NCI-H1436 treated with DMSO at 0.1 percent for 48 hours (cell line): ENCODE results near the gene PXMP4.
A peak's percentile ranks its signal among the peaks of the same experiment; 100 is the strongest.

Source experiments
- DNase-seq: peaks from one replicate; lab custom pipeline; 2025; lab: John Stamatoyannopoulos, UW

The PXMP4 gene

DNA sequence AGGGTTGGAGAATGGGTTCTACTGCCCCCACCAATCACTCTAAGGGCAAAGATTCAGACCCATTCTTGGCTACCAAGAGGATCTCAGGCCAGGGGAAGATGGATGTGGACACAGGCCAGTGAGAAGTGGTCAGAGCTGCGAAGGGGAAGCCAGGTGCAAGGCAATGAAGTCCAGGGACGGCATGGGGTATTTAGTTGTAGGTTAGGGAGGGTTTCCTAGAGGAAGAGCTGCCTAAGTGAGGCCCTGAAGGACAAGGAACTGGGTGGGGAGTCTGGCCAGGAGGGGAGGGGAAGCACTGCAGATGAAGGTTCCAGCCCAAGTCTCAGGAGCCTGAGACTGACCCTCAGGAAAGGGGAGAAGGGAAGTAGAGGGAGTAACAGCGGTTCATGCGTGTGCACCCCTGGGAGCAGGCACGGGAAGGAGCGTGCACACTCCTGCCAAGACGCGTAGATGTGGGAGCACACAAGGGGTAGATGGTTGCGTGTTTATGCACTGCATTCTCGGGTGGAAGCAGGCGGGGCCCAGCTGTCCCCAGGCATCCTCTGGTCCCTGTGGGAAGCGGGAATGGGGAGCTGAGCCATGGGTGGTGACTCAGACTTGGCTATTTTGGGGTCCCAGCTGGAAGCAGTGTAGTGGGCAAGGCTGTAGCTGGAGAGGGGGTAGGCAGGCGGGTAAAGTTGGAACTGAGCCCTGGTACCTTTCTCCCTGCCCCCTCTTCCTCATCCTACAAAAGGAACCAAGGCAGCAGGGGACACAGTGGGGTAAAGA, 50.1 kb downstream of the PXMP4 start:
- no peak for DNase-seq

DNA sequence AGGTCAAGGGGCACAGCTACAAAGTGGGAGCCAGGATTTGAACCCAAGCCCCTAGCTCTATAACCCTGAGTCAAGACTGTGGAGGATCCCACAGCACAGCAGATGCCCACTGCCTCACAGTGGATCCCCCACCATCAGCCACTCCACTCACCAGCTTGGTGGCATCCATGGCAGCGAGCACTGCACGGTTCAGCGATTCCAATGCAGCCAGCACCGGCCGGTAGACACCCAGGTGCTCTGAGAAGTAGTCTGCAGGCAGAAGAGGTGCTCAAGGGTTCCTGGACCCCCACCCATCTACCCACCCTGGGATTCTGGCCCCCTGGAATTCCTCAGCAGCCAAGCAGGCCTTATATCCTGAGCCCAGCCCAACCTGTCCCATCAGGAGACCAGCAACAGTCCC, 50.9 kb downstream of the PXMP4 start:
- DNase-seq = no peak

DNA sequence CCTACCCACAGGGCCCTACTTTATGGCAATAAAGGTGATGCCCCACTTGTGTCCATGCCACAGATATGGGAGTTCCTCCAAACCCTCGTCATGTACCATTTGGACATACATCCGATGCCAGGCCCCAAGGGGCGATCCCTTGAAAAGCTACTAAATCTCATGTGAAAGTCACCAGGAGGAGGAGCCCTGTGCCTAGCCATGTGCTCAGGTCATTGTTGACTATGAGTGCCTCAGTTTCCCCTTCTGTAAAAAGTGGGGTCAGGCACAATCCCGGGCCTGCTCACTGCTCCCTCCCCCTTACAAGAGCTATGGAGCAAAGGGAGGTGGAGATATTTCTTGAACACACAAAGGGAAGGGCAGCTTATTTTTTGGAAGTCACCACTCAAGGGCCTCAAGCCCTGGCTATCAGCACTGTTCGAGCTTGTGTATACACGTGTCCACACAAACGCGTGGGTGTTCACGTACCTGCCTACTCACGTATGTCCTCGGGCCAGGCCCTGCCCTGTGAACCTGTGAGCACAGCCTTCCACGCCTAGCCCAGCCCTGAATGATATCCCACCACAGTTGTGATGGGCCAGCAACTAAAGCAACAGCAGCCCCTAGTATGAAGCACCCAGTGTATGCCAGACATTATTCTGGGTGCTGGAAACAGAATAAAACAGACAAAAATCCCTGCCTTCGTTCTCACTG, 51.5 kb downstream of the PXMP4 start:
- DNase-seq = no peak

DNA sequence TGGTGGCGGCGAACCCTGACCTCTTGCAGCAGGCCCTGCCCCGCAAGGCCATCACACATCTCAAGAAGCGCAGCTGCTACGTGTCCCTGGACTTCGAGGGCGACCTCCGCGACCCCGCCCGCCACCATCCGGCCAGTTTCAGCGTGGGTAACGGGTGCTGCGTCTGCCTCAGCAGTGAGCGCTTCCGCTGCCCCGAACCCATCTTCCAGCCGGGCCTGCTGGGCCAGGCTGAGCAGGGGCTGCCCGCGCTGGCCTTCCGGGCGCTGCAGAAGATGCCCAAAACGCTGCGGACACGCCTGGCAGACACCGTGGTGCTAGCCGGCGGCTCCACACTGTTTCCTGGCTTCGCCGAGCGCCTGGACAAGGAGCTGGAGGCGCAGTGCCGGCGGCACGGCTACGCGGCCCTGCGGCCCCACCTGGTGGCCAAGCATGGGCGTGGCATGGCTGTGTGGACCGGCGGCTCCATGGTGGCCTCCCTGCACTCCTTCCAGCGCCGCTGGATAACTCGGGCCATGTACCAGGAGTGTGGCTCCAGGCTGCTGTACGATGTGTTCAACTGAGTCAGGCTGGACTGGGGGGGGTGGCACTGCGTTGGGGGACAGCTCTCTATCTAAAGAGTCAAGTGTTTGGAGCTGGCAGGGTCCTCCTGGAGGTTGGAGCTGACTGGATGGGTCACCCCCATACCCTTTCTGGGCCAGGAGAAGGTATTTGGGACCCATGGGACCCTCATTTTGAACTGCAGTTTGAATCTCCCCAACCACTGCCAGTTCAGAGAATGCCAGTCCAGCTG, 52.2 kb downstream of the PXMP4 start:
- DNase-seq = no peak

DNA sequence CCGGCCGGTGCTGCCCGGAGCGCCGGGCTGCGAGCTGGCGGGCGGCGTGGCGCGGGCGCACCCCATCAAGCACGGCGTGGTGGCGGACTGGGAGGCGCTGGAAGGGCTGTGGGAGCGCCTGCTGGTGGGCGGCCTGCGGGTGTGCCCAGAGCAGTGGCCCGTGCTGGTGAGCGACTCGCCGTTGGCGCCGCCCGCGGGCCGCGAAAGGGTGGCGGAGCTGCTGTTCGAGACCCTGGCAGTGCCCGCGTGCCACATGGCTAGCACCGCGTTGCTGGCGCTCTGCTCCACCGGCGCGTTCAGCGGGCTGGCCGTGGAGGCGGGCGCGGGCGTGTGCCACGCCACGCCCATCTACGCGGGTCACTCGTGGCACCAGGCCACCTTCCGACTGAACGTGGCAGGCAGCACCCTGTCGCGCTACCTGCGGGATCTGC, 52.9 kb downstream of the PXMP4 start:
- DNase-seq = no peak

DNA sequence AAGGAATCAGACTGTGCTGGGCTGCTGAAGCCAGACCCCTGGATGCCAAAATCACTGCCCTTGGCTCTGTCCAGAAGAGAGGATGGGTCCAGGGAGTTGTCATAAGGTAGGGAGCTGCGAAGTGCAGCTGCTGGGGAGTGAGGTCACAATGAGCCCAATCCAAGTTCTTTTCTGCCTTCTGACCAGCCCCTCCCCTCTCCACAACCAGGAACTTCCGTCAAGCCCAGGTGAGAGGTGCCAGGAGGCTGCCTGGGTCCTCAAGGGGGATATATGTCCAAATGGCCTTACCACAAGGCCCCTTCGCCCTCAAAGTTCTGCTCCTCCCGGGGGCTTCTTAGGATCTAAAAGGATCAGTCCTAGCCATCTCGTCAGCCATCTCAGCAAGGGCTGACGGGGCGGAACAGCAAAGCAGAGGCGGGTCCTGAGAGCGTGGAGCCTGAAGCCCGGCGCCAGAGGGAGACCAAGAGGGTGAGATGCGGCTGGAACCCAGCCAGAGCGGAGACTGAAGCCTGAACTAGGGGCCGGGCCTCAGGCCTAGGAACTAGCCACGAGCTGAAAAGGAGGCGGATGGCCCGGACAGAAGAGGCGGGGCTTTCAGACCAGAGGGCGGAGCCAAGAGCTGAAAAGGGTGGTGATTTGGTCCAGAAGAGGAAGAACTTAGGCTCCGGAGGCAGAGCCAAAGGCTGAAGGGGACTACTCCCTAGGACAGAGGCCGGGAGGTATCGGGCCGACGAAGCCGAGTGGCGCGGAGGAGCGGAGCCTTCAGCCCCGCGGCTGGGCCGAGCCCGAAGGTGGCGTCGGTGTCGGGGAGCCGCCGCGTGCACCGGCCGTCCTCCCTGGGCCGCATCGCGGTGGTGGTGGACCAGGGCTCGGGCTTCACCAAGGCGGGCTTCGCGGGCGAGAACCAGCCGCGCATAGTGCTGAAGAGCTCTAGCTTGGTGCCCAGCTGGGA, 53.5 kb downstream of the PXMP4 start, which contains the start of gene ACTL10:
ACTL10 (plus strand) TSS at position 651 of the 952 bp plus-strand sequence. CDS start 555 bp downstream, outside the sequence.
- DNase-seq = peak; percentile 28

DNA sequence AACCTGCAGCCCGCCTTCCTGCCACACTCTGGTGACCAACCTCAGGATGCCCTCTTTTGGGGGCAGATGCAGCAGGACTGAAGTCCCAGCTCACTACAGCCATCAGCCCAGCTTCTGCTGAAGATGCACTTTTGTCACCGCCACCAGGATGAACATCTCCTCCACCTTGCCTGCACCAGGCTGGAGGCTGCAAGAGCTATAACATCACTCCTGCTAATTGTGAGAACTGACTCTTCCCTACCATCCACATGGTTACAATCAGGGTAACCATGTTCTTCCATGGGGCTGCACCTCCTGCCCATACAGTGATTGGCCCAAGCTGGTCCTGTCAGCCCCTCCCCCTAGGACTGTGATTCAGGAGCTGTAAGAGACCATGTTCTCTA, 55.4 kb downstream of the PXMP4 start:
- DNase-seq = no peak

DNA sequence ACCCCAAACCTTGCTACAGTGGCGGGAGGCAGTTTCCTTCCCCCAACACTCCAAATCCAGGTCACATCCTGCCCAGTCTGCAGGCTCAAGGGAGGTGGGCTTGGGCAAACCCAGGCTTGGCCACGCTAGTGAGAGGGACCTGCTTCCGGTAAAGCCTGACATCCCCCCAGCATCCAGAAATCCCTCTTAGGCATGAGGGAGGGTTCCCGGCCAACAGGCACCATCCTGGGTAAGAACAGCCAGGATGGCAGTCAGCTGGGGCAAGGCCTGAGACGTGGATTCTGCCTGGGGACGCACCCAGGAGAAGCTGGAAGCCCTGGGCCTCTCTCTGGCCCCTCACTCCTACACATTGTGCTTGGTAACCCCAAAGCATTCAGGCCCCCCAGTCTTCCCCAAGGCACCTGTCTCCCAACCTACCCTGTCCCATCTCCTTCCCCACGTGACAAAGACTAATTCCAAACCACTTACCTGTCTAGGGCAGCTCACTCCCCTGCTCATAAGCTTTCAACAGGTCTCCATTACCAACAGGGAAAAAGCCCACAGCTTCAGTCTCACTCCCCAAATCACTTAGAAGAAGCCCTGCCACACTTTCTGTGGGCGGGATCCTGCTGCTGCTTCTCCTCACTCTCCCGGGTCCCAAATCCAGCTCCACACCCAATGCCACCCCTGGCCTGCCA, 55.9 kb downstream of the PXMP4 start:
- no peak for DNase-seq

DNA sequence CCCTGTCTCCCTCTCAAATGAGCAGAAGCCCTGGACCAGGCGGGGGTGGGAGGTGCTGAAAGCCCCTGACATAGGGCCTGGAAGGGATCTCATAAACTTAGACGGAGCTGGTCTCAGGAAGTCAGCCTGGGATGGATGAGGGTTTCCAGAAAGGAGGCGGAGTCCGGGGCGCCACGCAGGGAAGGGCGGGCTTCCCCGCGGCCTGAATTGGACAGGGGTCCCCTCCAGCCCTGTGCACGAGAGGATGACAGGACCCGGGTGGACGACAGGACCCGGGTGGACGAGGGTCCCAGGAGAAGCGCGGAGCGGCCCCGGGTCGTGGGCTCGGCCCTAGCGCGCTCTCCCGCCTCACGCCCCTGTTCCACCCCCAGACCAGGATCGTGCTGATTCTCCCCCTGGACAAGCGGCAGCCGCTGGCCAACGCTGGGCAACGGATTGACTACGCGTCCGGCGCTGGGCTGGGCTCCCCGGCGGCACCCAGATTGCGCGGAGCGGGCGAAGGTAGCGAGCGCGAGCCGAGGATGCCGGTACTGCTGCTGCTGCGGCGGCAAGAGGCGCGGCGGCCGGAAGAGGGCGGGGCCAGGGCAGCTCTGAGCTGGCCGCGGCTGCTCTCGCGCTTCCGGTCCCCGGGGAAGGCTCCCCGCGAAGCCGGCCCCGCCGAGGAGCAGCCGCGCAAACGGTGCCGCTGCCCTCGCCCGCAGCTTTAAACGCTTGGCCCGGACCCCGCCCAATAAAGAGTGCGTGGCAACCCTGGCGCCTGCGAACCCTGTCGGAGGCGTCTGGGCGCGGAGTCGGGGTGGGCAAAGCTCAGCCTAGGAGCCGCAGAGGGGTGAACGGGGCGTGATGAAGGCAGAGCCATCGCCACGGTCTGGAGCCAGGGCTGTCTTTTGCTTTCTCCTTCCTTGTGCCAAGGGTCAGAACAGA, 56.7 kb downstream of the PXMP4 start:
- DNase-seq = peak; percentile 25

DNA sequence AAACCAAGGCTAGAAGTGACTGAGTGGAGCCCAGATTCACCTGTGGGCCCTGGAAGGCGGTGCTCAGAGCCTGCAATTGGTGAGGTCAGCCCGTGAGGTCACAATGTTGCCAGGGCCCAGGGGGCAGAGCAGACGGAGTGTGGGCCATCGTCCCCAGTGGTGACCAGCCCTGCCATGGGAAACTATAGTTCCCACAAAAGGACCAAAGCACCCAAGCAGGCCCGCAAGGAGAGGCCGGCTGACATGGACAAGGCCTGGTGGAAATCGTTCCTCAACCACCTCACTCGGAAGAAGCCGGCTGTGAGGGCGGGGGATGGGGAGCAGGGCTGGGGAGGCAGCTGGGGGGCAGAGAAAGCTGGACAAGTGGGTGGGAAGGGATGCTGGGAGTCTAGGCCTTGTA, 57.9 kb downstream of the PXMP4 start, which contains the start of gene C20orf144:
C20orf144 (plus strand) TSS at position 156 of the 400 bp plus-strand sequence; CDS start at position 175, 19 bp downstream.
- DNase-seq = no peak

DNA sequence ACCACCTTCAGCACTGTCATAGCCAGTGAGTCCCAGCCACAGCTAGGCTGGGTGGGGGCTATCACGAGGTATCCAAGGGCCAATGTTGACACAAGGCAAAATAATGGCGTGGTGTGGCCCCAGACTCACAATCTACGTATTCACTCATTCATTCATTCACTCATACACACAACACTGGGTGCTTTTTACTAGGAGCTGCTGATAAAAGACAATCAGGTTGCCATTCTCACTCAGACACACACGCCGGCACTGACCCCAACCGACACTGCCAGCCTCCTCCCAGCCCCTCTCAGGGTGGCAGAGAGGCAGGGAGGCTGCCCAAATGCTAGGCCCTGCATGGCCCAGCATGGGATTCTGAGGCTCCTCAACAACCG, 59.4 kb downstream of the PXMP4 start:
- DNase-seq = no peak

DNA sequence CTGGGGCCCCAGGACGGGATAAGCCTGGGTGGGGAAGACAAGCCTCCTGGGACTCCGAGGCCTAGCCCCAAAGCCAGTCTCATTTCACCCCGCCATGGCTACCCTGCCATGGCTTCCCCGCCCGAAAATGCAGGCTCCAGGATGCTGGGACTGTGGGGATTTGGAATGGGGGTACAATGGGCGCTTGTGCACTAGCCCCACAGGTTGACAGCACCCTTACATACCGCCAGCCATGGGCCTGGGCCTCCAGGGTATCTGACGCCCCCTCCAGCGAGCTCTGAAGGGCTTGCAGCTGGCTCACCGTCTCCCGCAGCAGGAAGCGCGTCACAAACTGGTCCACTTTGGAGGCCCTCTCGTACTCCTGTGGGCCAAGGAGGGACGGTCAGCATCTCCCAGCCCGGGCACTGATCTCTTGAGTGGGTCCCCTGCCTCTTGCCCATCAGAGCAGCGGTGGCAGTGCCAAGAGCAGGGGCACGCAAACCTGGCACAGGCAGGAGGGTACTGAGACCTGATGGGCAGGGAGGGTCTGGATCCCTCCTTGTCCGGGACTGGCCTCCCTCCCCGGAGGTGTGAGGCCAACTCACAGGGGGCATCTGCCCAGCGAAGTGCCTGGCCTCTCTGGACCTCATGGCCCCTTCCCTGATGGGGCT, 60.0 kb downstream of the PXMP4 start:
- DNase-seq = no peak

DNA sequence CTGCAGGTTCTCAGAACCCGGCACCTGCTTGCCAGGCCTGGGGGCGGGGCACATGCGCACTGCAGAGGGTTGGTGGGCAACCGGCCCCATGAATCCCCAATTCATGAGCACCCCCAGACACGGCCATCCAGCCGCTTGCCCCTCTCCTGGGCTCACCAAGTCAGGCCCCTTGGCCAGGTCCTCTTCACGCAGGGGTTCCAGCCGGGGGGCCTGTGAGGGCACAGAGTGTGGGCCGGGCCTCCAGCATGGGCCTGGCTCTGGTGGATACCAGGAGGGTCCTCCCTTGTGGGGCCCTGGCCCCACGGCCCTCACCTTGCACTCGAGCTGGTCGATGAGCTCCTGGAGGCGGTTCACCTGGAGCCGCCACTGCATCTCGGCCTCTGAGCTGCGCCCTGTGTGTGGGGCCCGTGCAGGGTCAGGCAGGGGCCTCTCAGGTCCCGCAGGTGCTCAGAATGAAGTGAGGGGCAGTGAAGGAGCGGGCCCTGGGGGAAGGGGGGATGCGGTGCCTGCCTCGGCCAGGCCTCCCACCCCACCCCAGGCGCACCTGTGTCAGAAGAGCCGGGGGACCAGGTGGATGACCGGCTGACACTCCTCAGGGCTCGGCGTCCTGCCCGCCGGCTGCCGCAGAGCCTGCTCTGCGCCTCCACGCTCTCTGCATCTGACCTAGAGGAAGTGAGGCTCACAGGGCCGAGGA, 60.6 kb downstream of the PXMP4 start:
- no peak for DNase-seq

DNA sequence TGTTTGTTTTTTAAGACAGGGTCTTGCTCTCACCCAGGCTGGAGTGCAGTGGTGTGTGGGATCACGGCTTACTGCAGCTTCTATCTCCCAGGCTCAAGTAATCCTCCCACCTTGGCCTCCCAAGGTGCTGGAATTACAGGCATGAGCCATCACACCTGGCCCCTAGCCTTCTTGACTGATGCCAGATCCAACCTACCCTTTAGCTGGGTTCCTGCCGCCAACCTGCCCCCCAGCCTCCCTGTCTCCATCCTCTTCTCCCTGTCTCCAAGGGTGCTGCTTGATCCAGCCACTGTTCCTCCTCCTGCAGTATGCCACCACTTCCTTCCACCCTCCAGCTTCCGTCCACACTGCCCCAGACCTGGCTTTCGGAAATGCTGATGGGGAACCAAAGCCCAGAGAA, 61.2 kb downstream of the PXMP4 start:
- no peak for DNase-seq

DNA sequence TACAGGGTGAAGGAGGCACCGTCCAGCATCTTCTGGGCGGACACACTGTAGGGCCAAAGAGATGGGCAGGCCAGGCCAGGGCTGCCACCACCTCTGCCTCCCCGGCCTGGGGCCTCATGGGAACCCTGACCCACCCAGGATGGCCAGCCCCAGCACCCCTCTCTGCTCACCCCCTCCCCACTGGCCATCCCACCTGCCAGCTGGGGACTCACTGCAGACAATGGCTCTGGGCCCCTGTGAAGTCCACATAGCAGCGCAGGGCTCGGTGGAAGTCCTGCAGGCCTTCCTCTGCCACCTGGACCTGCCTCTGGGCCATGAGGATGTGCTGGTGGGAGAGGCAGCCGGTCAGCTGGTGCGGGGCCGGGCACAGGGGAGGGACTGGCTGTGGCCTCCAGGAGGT, 61.6 kb downstream of the PXMP4 start:
- no peak for DNase-seq

DNA sequence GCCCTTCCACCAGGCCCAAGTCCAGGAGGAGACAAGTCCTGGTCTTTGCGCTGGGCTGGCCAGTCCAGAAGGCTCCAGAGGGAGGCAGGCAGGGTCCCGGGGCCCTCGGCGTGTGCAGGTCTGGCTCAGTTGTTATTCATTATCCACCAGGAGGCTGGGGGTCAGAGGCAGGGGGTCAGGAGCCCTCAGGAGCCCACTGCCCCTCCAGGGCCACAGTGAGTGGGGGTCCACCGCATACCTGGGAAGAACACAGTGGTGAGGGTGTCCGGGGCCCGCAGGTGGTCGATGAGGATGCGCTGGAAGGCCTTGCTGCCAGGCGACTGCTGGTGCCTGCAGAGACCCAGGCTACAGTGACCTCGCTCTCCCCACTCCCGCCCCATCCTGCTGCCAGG, 62.4 kb downstream of the PXMP4 start:
- no peak for DNase-seq

DNA sequence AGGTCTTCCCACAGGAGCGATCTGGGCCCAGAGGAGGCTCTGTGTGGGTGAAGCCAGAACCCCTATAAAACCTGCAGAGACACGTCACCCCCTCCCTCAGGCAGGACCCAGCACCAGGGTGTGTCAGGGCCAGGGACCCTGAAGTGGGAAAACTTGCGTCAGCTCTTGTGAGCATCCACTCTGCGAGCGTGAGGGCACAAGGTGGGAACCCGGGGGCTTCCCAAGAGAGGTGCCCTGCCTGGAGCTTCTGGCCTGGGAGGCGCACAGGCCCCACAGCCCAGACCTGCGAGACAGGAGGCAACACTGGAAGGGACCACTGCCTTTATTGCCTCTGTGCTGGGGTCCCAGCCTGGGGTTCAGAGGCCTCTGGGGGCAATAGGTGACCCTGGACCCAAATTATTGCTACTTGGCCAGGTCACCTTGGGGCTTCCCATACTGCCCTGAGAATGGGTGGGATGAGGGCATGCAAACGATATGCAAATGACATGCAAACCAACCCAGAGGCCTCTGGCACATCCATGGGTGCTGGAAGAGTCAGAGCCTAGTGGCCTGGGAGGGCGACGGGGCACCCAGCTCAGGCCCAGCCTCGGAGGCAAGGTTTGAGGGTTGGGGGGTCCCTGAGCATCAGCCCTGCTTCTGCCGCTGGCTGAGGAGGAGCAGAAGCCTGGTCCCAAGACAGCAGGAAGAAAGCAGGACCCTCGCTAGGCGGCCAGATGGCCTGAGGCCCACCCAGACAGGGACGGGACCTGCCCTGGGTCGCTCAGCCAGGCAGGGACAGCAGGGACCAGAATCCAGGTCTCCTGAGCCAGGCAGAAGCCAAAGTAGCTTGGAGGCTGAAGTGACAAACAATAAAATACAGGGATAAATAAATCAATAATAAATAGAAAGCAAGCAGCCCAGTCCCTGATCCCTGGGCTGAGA, 63.1 kb downstream of the PXMP4 start:
- no peak for DNase-seq
